HepG2 (cell line): ENCODE measurements around the gene NKD1. TPM values are rescaled to one million over a fixed set of nuclear protein-coding genes. Genes with fewer than 3 reads are reported as not detected.

Experiments
- ATAC-seq: fragments of 200-7000 bp; cut with Tn5 transposase; 3 replicates; pipeline ENCODE4 v1.9.1; 2020; ENCODE audit warnings: mild to moderate bottlenecking, moderate library complexity
- BruUV-seq: library from RNA; stranded (reverse); fragments of 400-500 nt; replicated peaks from 2 replicates; lab custom pipeline; 2021; lab: Mats Ljungman, UMichigan
- CTCF ChIA-PET: fragments of 300-600 bp; formaldehyde crosslinking; extraction: SDS; loops from one replicate; lab custom pipeline; 2021; ENCODE audit warnings: low total read pairs, inconsistent platforms, low intra/inter-chr PET ratio; lab: Yijun Ruan, JAX
- POLR2A ChIA-PET: fragments of 350-600 bp; sonication (Branson Sonifier 250); formaldehyde crosslinking; loops from one replicate; lab custom pipeline; 2020; ENCODE audit warnings: antibody characterized with exemption, inconsistent platforms; lab: Yijun Ruan, JAX
- DNase-seq: peaks from one replicate; pipeline ENCODE4 v3.0.0-alpha.2; 2015; ENCODE audit warnings: low spot score
- FAIRE-seq: peaks from 3 replicates; lab custom pipeline; 2011; peaks lifted over from hg19 to GRCh38; lab: Jason Lieb, UNC
- H2AFZ ChIP-seq: one replicate; pipeline ENCODE4 v1.6.1; 2011; ENCODE audit warnings: low read length, inconsistent platforms
- H3K27ac ChIP-seq: fragments of 300-600 bp; 3 replicates; pipeline ENCODE4 v1.8.0; 2011; ENCODE audit warnings: mixed run types, mild to moderate bottlenecking, mixed read lengths, low read length, inconsistent platforms; ENCODE audit not compliant: insufficient read depth; ENCODE audit errors: extremely low read length
- H3K27me3 ChIP-seq, 2 experiments: fragments of 200-600 bp in 1 of 2; 2 replicates in 1 of 2; 3 replicates in 1 of 2; pipeline versions ENCODE4 v1.6.0 to v1.8.0; 2011; ENCODE audit warnings: low read length in 2 of 2, mild to moderate bottlenecking in 2 of 2, moderate library complexity in 2 of 2, inconsistent platforms in 1 of 2; ENCODE audit not compliant: insufficient read depth in 2 of 2, control insufficient read depth in 1 of 2
- H3K36me3 ChIP-seq, 2 experiments: fragments of 200-600 bp in 1 of 2; replicated peaks in 1 of 2; 2 replicates in 1 of 2; 3 replicates in 1 of 2; pipeline versions ENCODE4 v1.5.1 to v1.8.0; 2011; ENCODE audit warnings: low read length in 2 of 2, inconsistent platforms in 1 of 2; ENCODE audit not compliant: insufficient read depth in 2 of 2, control insufficient read depth in 1 of 2
- H3K4me1 ChIP-seq: 2 replicates; pipeline ENCODE4 v1.5.1; 2012; ENCODE audit warnings: low read length, inconsistent platforms; ENCODE audit not compliant: insufficient read depth
- H3K4me2 ChIP-seq: 2 replicates; pipeline ENCODE4 v1.6.0; 2011; ENCODE audit warnings: low read depth, low read length, inconsistent platforms
- H3K4me3 ChIP-seq, 3 experiments: fragments of 200-600 bp in 1 of 3; sonication (generic), shearing (Covaris generic) in 1 of 3; replicated peaks in 1 of 3; 2 replicates each; pipeline ENCODE4 v1.5.1; 2011 to 2016; ENCODE audit warnings: low read length in 3 of 3, inconsistent platforms in 2 of 3, low read depth in 2 of 3, mild to moderate bottlenecking in 2 of 3, control low read depth in 1 of 3, mixed read lengths in 1 of 3; ENCODE audit not compliant: insufficient read depth in 1 of 3
- H3K79me2 ChIP-seq: one replicate; pipeline ENCODE4 v1.6.1; 2011; ENCODE audit warnings: low read length, inconsistent platforms; ENCODE audit not compliant: insufficient read depth
- H3K9ac ChIP-seq: 2 replicates; pipeline ENCODE4 v1.6.0; 2011; ENCODE audit warnings: mild to moderate bottlenecking, low read depth, low read length, inconsistent platforms; ENCODE audit not compliant: insufficient read depth
- H3K9me3 ChIP-seq: 2 replicates; pipeline ENCODE4 v1.5.1; 2012; ENCODE audit warnings: mild to moderate bottlenecking, low read length
- H4K20me1 ChIP-seq: 2 replicates; pipeline ENCODE4 v1.6.0; 2011; ENCODE audit warnings: inconsistent platforms, mild to moderate bottlenecking, low read length, moderate library complexity; ENCODE audit not compliant: insufficient read depth
- ARHGAP35 ChIP-seq: sonication (generic); formaldehyde crosslinking; IDR thresholded peaks from 2 replicates; pipeline ENCODE4 v1.9.0; 2022; ENCODE audit warnings: mild to moderate bottlenecking, inconsistent platforms, moderate library complexity, missing genetic modification reagents, borderline replicate concordance
- FOSL2 ChIP-seq: sonication (generic); formaldehyde crosslinking; IDR thresholded peaks from 2 replicates; pipeline ENCODE4 v1.4.0; 2020; ENCODE audit warnings: missing genetic modification reagents
- FOXO4 ChIP-seq: sonication (generic); formaldehyde crosslinking; conservative IDR thresholded peaks from 2 replicates; pipeline ENCODE4 v1.8.1; 2023; ENCODE audit warnings: missing genetic modification reagents
- NR2F2 ChIP-seq: IDR thresholded peaks from 2 replicates; pipeline ENCODE4 v1.6.1; 2012; ENCODE audit warnings: low read depth, inconsistent platforms, borderline replicate concordance
- PHF20 ChIP-seq: sonication (generic); formaldehyde crosslinking; IDR thresholded peaks from 2 replicates; pipeline ENCODE4 v1.5.0; 2020; ENCODE audit warnings: mild to moderate bottlenecking, missing genetic modification reagents
- WGBS: methylation state at CpG from one replicate; pipeline ENCODE4 v1.1.6; 2017; ENCODE audit warnings: low lambda C conversion rate; 5-methylcytosine and 5-hydroxymethylcytosine counted together
- in situ Hi-C: cut with HindIII; loops from 2 replicates; pipeline ENCODE4 v1.10.0; 2017; ENCODE audit warnings: low pct_unique_long_range_greater_than_20kb; ENCODE audit not compliant: extremely low pct_ligation_motif_present
- intact Hi-C: fragments of 100-400 bp; cut with micrococcal nuclease; formaldehyde crosslinking; loops from one replicate; pipeline ENCODE4 v1.10.0; 2022; ENCODE audit not compliant: unreplicated experiment
- polyA plus RNA-seq, 8 experiments: library from polyadenylated mRNA; depleted of rRNA in 3 of 8; stranded (reverse) in 7 of 8; unstranded in 1 of 8; fragments of >200 nt; fragmentation: Illumina TruSeq in 4 of 8; extraction: Trizol in 4 of 8; gene quantifications; 2 replicates each; pipeline versions ENCODE4 v1.2.1 to v1.2.3, GENCODE V29; 2011 to 2016; ENCODE audit warnings: low read depth in 4 of 8, missing spikeins in 1 of 8, mixed read lengths in 1 of 8; ENCODE audit not compliant: insufficient read depth in 1 of 8
- total RNA-seq, 5 experiments: library from RNA; depleted of rRNA; stranded (reverse); fragments of >200 nt; fragmentation: Illumina TruSeq; extraction: Trizol; gene quantifications; 2 replicates each; pipeline ENCODE4 v1.2.3, GENCODE V29; 2016; ENCODE audit warnings: low read depth in 1 of 5
- TF ChIP-seq, protein P1 (sequence below): IDR thresholded peaks from 2 replicates; pipeline ENCODE4 v1.6.1; 2016; ENCODE audit warnings: missing compliant biosample characterization, missing genetic modification reagents, borderline replicate concordance

NKD1 gene
- total and polyA plus RNA-seq, 2 of the 13 experiments (the other 11 are each of a cell fraction or from before 2014, with no cell fraction given): 70.4 to 121 TPM

DNA sequence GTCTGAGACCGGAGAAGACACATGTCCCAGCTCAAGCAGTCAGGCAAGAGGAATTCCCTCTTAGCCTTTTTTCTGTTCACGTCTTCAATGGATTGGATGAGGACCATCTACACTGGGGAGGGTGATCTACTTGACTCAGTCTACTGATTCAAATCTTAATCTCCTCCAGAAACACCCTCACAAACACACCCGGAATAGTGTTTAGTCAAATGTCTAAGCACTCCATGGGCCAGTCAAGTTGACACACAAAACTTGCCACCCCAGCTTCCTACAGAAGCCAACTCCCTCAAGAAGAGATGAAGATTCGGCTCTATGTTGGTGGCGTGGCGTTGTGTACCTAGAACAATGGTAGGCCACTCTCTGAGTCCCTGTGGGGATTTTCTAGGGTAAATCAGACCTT, 22.5 kb upstream of the NKD1 start:
- no peak overlapping the region for H3K27ac ChIP-seq
- H3K27me3 ChIP-seq: no peaks in the 10 kb centered on the region
- peaks cover 19% of the 10 kb centered on the region for H3K9me3 ChIP-seq
- H2AFZ ChIP-seq: no peak overlapping the region
- TF ChIP-seq NR2F2 (no peak), ARHGAP35 (CRISPR knock-in tag) (no peak), FOSL2 (no peak), FOXO4 (CRISPR knock-in tag) (no peak), PHF20 (CRISPR knock-in tag) (no peak)
- TF ChIP-seq, protein P1, sequence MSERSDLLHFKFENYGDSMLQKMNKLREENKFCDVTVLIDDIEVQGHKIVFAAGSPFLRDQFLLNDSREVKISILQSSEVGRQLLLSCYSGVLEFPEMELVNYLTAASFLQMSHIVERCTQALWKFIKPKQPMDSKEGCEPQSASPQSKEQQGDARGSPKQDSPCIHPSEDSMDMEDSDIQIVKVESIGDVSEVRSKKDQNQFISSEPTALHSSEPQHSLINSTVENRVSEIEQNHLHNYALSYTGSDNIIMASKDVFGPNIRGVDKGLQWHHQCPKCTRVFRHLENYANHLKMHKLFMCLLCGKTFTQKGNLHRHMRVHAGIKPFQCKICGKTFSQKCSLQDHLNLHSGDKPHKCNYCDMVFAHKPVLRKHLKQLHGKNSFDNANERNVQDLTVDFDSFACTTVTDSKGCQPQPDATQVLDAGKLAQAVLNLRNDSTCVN (CRISPR knock-in tag): no peak
- TF ChIP-seq, all 625 proteins: peak for 0
- CTCF ChIA-PET: no interaction called here
- H3K4me3 ChIP-seq: no peak overlapping the region
- H3K79me2 ChIP-seq: peaks cover 11% of the 10 kb centered on the region
- ATAC-seq (no peak), DNase-seq (no peak), FAIRE-seq (no peak)
- POLR2A ChIA-PET: interaction anchor here (0.9 kb wide), 1 partner anchor 22 kb away, joined by 3 read pairs; the partner anchor contains the start of gene NKD1
- H4K20me1 ChIP-seq: no peaks in the 10 kb centered on the region
- BruUV-seq: no TSS peak
- in situ Hi-C loops (no loop called here), intact Hi-C loops (no loop called here)
- no peak overlapping the region for H3K4me2 ChIP-seq
- peaks cover 34 to 41% of the 10 kb centered on the region in 2 experiments for H3K36me3 ChIP-seq
- 100% methylated on average over 6 of the region's 6 CpGs for WGBS
- H3K9ac ChIP-seq: no peak overlapping the region
- peaks cover 52% of the 10 kb centered on the region for H3K4me1 ChIP-seq
